PC-9 (cell line): Measurements from ENCODE around the gene ZBTB34. TPM values are rescaled to one million over a fixed set of nuclear protein-coding genes. Genes with fewer than 3 reads are reported as not detected.

Experiments used
- BruUV-seq: library from RNA; stranded (reverse); fragments of 400-500 nt; replicated peaks from 2 replicates; lab custom pipeline; 2021; lab: Mats Ljungman, UMichigan
- CTCF ChIA-PET: fragments of 300-600 bp; sonication (Branson Sonifier 250); formaldehyde crosslinking; loops from one replicate; lab custom pipeline; 2022; ENCODE audit warnings: antibody characterized with exemption; lab: Charles Lee
- POLR2A ChIA-PET: fragments of 300-600 bp; sonication (Branson Sonifier 250); formaldehyde crosslinking; loops from one replicate; lab custom pipeline; 2022; ENCODE audit warnings: antibody characterized with exemption; ENCODE audit not compliant: unreplicated experiment; lab: Charles Lee
- DNase-seq, 2 experiments: peaks; one replicate each; pipeline versions ENCODE4 v3.0.0 to v3.0.0-alpha.2; 2015 to 2022; ENCODE audit warnings: mixed read lengths in 1 of 2
- H2AFZ ChIP-seq: fragments of 200-600 bp; sonication (generic); 2 replicates; pipeline ENCODE4 v1.8.1; 2017; ENCODE audit warnings: antibody characterized with exemption
- H3F3A ChIP-seq: fragments of 200-600 bp; sonication (generic); 2 replicates; pipeline ENCODE4 v1.8.1; 2017; ENCODE audit warnings: antibody characterized with exemption, mild to moderate bottlenecking, low read depth; ENCODE audit not compliant: insufficient read depth
- H3K27ac ChIP-seq: fragments of 200-600 bp; sonication (generic); 2 replicates; pipeline ENCODE4 v1.6.1; 2016; ENCODE audit warnings: mixed run types
- H3K27me3 ChIP-seq: fragments of 200-600 bp; sonication (generic); 2 replicates; pipeline ENCODE4 v1.6.1; 2016; ENCODE audit warnings: low read depth, mixed run types; ENCODE audit not compliant: insufficient read depth
- H3K36me3 ChIP-seq: fragments of 200-600 bp; sonication (generic); 2 replicates; pipeline ENCODE4 v1.6.1; 2016; ENCODE audit warnings: low read depth, mixed run types
- H3K4me1 ChIP-seq: fragments of 200-600 bp; sonication (generic); replicated peaks from 2 replicates; pipeline ENCODE4 v1.6.1; 2016; ENCODE audit warnings: mixed run types; ENCODE audit not compliant: insufficient read depth
- H3K4me2 ChIP-seq: fragments of 200-600 bp; sonication (generic); 2 replicates; pipeline ENCODE4 v1.6.1; 2017; ENCODE audit warnings: mixed run types
- H3K4me3 ChIP-seq: fragments of 200-600 bp; sonication (generic); 2 replicates; pipeline ENCODE4 v1.6.1; 2016; ENCODE audit warnings: mixed run types
- H3K79me2 ChIP-seq: fragments of 200-600 bp; sonication (generic); 2 replicates; pipeline ENCODE4 v1.6.1; 2017; ENCODE audit warnings: low read depth, mixed run types
- H3K9me2 ChIP-seq: fragments of 200-600 bp; sonication (generic); 2 replicates; pipeline ENCODE4 v1.8.1; 2017; ENCODE audit warnings: mild to moderate bottlenecking; ENCODE audit not compliant: insufficient read depth
- H3K9me3 ChIP-seq: fragments of 200-600 bp; sonication (generic); 2 replicates; pipeline ENCODE4 v1.8.1; 2016; ENCODE audit warnings: low read depth; ENCODE audit not compliant: insufficient read depth
- H4K20me1 ChIP-seq: fragments of 200-600 bp; sonication (generic); 2 replicates; pipeline ENCODE4 v1.8.1; 2017; ENCODE audit not compliant: insufficient read depth
- EZH2 ChIP-seq: fragments of 200-600 bp; sonication (generic); IDR thresholded peaks from 2 replicates; pipeline ENCODE4 v1.8.0; 2017; ENCODE audit warnings: antibody characterized with exemption, low read depth
- intact Hi-C: fragments of 100-400 bp; cut with micrococcal nuclease; formaldehyde crosslinking; loops from one replicate; pipeline ENCODE4 v1.10.0; 2022; ENCODE audit not compliant: unreplicated experiment
- total RNA-seq: library from RNA; stranded (reverse); gene quantifications from 2 replicates; pipeline ENCODE4 v1.2.3, GENCODE V29; 2021
- TF ChIP-seq, protein P1 (sequence below): fragments of 200-600 bp; sonication (generic); conservative IDR thresholded peaks from 2 replicates; pipeline ENCODE4 v1.6.1; 2017; ENCODE audit warnings: mixed run types, antibody characterized with exemption, mild to moderate bottlenecking, moderate library complexity

The ZBTB34 gene
- total RNA-seq, 1 experiment from 2014 or later, result 9.0 TPM

DNA sequence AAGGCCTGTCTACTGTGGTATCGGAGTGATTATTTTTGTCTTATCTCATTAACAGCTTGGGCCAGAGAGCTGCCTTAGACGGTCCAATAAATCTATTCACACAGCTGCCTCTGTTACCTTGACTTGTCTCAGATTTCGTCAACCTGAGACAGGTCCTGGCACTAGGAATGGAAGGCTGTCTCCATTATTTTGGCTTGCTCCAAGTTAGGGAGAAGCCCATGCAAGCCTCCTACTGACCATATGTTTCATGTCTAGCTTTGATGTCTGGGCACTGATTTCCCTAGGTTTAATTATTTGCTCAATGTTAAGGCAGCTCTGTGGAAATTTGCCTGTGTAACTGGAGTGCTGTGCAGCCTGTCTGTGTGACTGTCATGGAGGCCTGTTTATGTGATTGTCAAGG lies 41.8 kb downstream of the ZBTB34 start:
- H3F3A ChIP-seq, result no peaks in the 10 kb centered on the region
- no peak for TF ChIP-seq EZH2
- peaks cover 9% of the 10 kb centered on the region; the same call in 1 of the 2 replicates for H3K9me3 ChIP-seq
- no peak for DNase-seq
- no peaks in the 10 kb centered on the region for H3K36me3 ChIP-seq
- ChIA-PET CTCF (no interaction called here), POLR2A (no interaction called here)
- no peak overlapping the region for H2AFZ ChIP-seq
- H3K9me2 ChIP-seq, result no peaks in the 10 kb centered on the region
- no peaks in the 10 kb centered on the region for H3K27me3 ChIP-seq
- no peaks in the 10 kb centered on the region for H3K4me1 ChIP-seq
- no TSS peak for BruUV-seq
- H3K4me2 ChIP-seq, result no peak overlapping the region
- intact Hi-C loops, result no loop called here
- no peak overlapping the region for H3K27ac ChIP-seq
- no peak overlapping the region for H3K4me3 ChIP-seq
- no peaks in the 10 kb centered on the region for H4K20me1 ChIP-seq
- H3K79me2 ChIP-seq, result no peaks in the 10 kb centered on the region

- DNase-seq, result no peak
- Histone ChIP-seq H3K27me3 (peaks cover 8% of the 10 kb centered on the region), H3K36me3 (no peaks in the 10 kb centered on the region), H3K27ac (no peak overlapping the region), H3F3A (no peaks in the 10 kb centered on the region), H3K79me2 (no peaks in the 10 kb centered on the region), H3K4me2 (no peak overlapping the region), H2AFZ (no peak overlapping the region), H3K9me3 (peaks cover 9% of the 10 kb centered on the region; the same call in 1 of the 2 replicates), H3K9me2 (no peaks in the 10 kb centered on the region), H4K20me1 (no peaks in the 10 kb centered on the region), H3K4me1 (no peaks in the 10 kb centered on the region), H3K4me3 (no peak overlapping the region)
- intact Hi-C loops, result no loop called here
- BruUV-seq, result no TSS peak
- no peak for TF ChIP-seq EZH2
- TF ChIP-seq, protein P1, sequence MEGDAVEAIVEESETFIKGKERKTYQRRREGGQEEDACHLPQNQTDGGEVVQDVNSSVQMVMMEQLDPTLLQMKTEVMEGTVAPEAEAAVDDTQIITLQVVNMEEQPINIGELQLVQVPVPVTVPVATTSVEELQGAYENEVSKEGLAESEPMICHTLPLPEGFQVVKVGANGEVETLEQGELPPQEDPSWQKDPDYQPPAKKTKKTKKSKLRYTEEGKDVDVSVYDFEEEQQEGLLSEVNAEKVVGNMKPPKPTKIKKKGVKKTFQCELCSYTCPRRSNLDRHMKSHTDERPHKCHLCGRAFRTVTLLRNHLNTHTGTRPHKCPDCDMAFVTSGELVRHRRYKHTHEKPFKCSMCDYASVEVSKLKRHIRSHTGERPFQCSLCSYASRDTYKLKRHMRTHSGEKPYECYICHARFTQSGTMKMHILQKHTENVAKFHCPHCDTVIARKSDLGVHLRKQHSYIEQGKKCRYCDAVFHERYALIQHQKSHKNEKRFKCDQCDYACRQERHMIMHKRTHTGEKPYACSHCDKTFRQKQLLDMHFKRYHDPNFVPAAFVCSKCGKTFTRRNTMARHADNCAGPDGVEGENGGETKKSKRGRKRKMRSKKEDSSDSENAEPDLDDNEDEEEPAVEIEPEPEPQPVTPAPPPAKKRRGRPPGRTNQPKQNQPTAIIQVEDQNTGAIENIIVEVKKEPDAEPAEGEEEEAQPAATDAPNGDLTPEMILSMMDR, result no peak
- ChIA-PET CTCF (no interaction called here), POLR2A (no interaction called here)
Measured at GRCh38 chr9:126904586-126904985, 44.1 kb downstream of the ZBTB34 start.

- no peaks in the 10 kb centered on the region for H4K20me1 ChIP-seq
- no peak overlapping the region for H2AFZ ChIP-seq
- TF ChIP-seq EZH2, result no peak
- TF ChIP-seq, protein P1, result no peak
- BruUV-seq, result no TSS peak
- ChIA-PET POLR2A (no interaction called here), CTCF (no interaction called here)
- H3K4me1 ChIP-seq, result no peaks in the 10 kb centered on the region
- H3K27me3 ChIP-seq, result peaks cover 8% of the 10 kb centered on the region
- no peaks in the 10 kb centered on the region for H3K36me3 ChIP-seq
- peaks cover 7% of the 10 kb centered on the region; the same call in 1 of the 2 replicates for H3K9me3 ChIP-seq
- no peak overlapping the region for H3K4me2 ChIP-seq
- H3F3A ChIP-seq, result no peaks in the 10 kb centered on the region
- no peak for DNase-seq
- H3K9me2 ChIP-seq, result no peaks in the 10 kb centered on the region
- H3K79me2 ChIP-seq, result no peaks in the 10 kb centered on the region
- intact Hi-C loops, result no loop called here
- no peak overlapping the region for H3K4me3 ChIP-seq
- H3K27ac ChIP-seq, result no peak overlapping the region
Measured at GRCh38 chr9:126906091-126906490, 45.7 kb downstream of the ZBTB34 start.

- H3F3A ChIP-seq, result no peaks in the 10 kb centered on the region
- TF ChIP-seq EZH2, result no peak
- TF ChIP-seq, protein P1, result no peak
Measured at GRCh38 chr9:126907058-126907457, 46.6 kb downstream of the ZBTB34 start.

More at GRCh38 chr9:126907058-126907457, 46.6 kb downstream of the ZBTB34 start:
- Histone ChIP-seq H4K20me1 (no peaks in the 10 kb centered on the region), H3K4me3 (no peak overlapping the region), H3K9me3 (no peaks in the 10 kb centered on the region), H3K9me2 (no peaks in the 10 kb centered on the region), H3K4me1 (no peaks in the 10 kb centered on the region), H2AFZ (no peak overlapping the region), H3K36me3 (no peaks in the 10 kb centered on the region), H3K79me2 (no peaks in the 10 kb centered on the region), H3K4me2 (no peak overlapping the region), H3K27ac (no peak overlapping the region), H3K27me3 (peaks cover 8% of the 10 kb centered on the region)
- ChIA-PET CTCF (interaction anchor here (0.6 kb wide), 1 partner anchor 139 kb away, joined by 11 read pairs; no protein-coding TSS in a partner anchor), POLR2A (interaction anchor here (0.6 kb wide), 1 partner anchor 75 kb away, joined by 4 read pairs; no protein-coding TSS in a partner anchor)
- intact Hi-C loops, result no loop called here
- BruUV-seq, result no TSS peak
- DNase-seq, result no peak
